ENCODE measurements around the gene ANO1.

Gene ANO1

GRCh38 chr11:70170596-70171210 lies 92.6 kb downstream of the ANO1 start:
- DNase-seq: no peak

- DNase-seq: no peak
Measured at GRCh38 chr11:70173018-70173417, 94.9 kb downstream of the ANO1 start.

- no peak for DNase-seq
Measured at GRCh38 chr11:70174547-70175235, 96.6 kb downstream of the ANO1 start.

- no peak for DNase-seq
Measured at GRCh38 chr11:70175236-70175698, 97.2 kb downstream of the ANO1 start.

GRCh38 chr11:70176940-70177689 lies 99.0 kb downstream of the ANO1 start:
- peak; percentile 47 for DNase-seq

GRCh38 chr11:70180906-70181305 lies 102.8 kb downstream of the ANO1 start:
- no peak for DNase-seq

GRCh38 chr11:70182266-70182665 lies 104.1 kb downstream of the ANO1 start:
- DNase-seq: no peak

GRCh38 chr11:70183032-70183431 lies 104.9 kb downstream of the ANO1 start:
- DNase-seq: no peak

GRCh38 chr11:70183483-70184176 lies 105.5 kb downstream of the ANO1 start:
- DNase-seq: no peak

- DNase-seq: no peak
Measured at GRCh38 chr11:70184396-70184795, 106.3 kb downstream of the ANO1 start.

GRCh38 chr11:70185348-70186055 lies 107.4 kb downstream of the ANO1 start:
- no peak for DNase-seq

GRCh38 chr11:70186420-70186819 lies 108.3 kb downstream of the ANO1 start:
- DNase-seq: no peak

- DNase-seq: no peak
Measured at GRCh38 chr11:70186936-70187335, 108.8 kb downstream of the ANO1 start.

GRCh38 chr11:70187771-70188170 lies 109.7 kb downstream of the ANO1 start:
- DNase-seq: no peak

- DNase-seq: no peak
Measured at GRCh38 chr11:70189622-70190021, 111.5 kb downstream of the ANO1 start.

GRCh38 chr11:70191495-70192140 lies 113.5 kb downstream of the ANO1 start:
- DNase-seq: peak; percentile 17

GRCh38 chr11:70192666-70193410 lies 114.7 kb downstream of the ANO1 start:
- no peak for DNase-seq

GRCh38 chr11:70193411-70194292 lies 115.5 kb downstream of the ANO1 start:
- no peak for DNase-seq

- DNase-seq: no peak
Measured at GRCh38 chr11:70194792-70195791, 117.0 kb downstream of the ANO1 start.

Data from CD4-positive, alpha-beta T cell treated with Interleukin-21 for 1 hour (primary cell).